Coronary artery (tissue), 2 donors: ENCODE measurements around the gene MYL12A.

Source experiments
- DNase-seq: peaks from one replicate; pipeline ENCODE4 v3.0.0-alpha.2; 2017; ENCODE audit warnings: low spot score
- H3K27ac ChIP-seq, 2 donors: fragments of 200-600 bp; sonication (generic); one replicate each; pipeline ENCODE4 v1.5.1; 2016 to 2019
- H3K4me3 ChIP-seq: fragments of 200-600 bp; sonication (generic); 2 replicates; pipeline ENCODE4 v1.5.1; 2016; ENCODE audit warnings: mild to moderate bottlenecking, moderate library complexity
- CTCF ChIP-seq: fragments of 200-600 bp; sonication (generic); IDR thresholded peaks from one replicate; pipeline ENCODE4 v1.5.1; 2019; ENCODE audit warnings: antibody characterized with exemption

MYL12A gene

GRCh38 chr18:3248062-3248657 is 559 bp downstream of the MYL12A start:
- TF ChIP-seq CTCF = no peak
- peak overlapping the region; percentile 96 to 100 for H3K27ac ChIP-seq
- DNase-seq = no peak
- H3K4me3 ChIP-seq = peak overlapping the region; percentile 96

- peak overlapping the region; percentile 96 for H3K4me3 ChIP-seq
These were observed 1.2 kb downstream of the MYL12A start for GRCh38 chr18:3248658-3249359.

GRCh38 chr18:3250237-3251107 is 2.9 kb downstream of the MYL12A start:
- no peak for DNase-seq
- Histone ChIP-seq H3K4me3 (peak overlapping the region; percentile 96), H3K27ac (peak overlapping the region; percentile 53 to 83)
- no peak for TF ChIP-seq CTCF

More at GRCh38 chr18:3248658-3249359, 1.2 kb downstream of the MYL12A start:
- peak overlapping the region; percentile 96 to 100 for H3K27ac ChIP-seq
- TF ChIP-seq CTCF = no peak
- DNase-seq = no peak

GRCh38 chr18:3251249-3251962 is 3.8 kb downstream of the MYL12A start:
- peak overlapping the region; percentile 96 for H3K4me3 ChIP-seq
- no peak for TF ChIP-seq CTCF
- no peak for DNase-seq
- H3K27ac ChIP-seq = peak overlapping the region; percentile 53 to 78

- Histone ChIP-seq H3K27ac (peak overlapping the region; percentile 53 to 78), H3K4me3 (peak overlapping the region; percentile 96)
- TF ChIP-seq CTCF = no peak
- DNase-seq = no peak
These were observed 4.3 kb downstream of the MYL12A start for GRCh38 chr18:3251963-3252277.

DNA sequence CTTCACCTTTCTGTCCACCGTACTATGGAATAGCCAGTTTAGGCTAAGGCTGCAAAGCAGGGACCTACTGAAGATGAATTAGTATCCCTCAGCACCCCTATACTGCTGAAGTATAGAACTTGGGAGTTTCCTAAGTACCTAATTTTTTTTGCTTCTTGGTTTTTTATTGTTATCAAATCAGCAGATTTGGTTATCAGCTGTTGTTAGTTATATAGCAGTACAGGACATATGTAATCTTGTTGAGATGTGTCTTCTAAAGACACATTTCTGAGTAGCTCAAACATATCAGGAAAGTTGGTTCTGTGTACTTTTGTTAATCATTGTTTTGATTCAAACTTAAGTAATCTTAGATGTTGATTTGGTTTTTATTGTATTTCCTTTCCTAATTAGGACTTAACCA is 5.2 kb downstream of the MYL12A start:
- Histone ChIP-seq H3K4me3 (no peak overlapping the region), H3K27ac (peak overlapping the region; percentile 19 to 53)
- DNase-seq = no peak
- no peak for TF ChIP-seq CTCF
